Activated CD8-positive, alpha-beta memory T cell treated with anti-CD3 and anti-CD28 coated beads, Interleukin-2, amount 50 U/mL, for 24 hours (primary cell): ENCODE measurements around the gene BOLA2B.

Experiments
- DNase-seq: peaks from one replicate; pipeline ENCODE4 v3.0.0-alpha.2; 2020; ENCODE audit errors: extremely low read depth

The BOLA2B gene

DNA sequence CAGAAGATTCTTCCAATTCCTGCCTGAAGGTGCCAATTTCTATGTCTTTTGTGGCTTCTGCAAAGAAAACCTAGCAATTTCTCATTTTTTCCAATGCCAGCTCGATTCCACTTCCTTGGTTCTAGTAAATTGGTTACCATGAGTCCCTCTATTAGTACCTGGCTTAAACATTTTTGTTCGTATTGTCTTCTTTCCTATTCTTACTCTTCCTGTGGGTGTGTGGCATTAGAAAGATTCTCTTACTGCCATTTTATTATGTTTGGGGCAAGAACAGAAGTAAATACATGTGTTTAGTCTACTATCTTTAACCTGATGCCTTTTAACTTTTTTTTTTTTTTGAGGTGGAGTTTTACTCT lies 50.1 kb downstream of the BOLA2B start:
- DNase-seq = no peak
